Lower lobe of right lung (tissue), 2 donors: Measurements from ENCODE around the gene PPP1R14B. TPM values are rescaled to one million over a fixed set of nuclear protein-coding genes. Genes with fewer than 3 reads are reported as not detected.

Experiments
- ATAC-seq, 2 donors: fragments of 200-7000 bp; cut with Tn5 transposase; one replicate each; pipeline ENCODE4 v1.9.1; 2020 to 2022; ENCODE audit warnings: mild to moderate bottlenecking in 2 of 2, moderate library complexity in 2 of 2
- DNase-seq: peaks from one replicate; pipeline ENCODE4 v3.0.0-alpha.2; 2020
- H3K27ac ChIP-seq: fragments of 200-600 bp; one replicate; pipeline ENCODE4 v1.8.0; 2022
- H3K27me3 ChIP-seq: fragments of 200-600 bp; one replicate; pipeline ENCODE4 v1.8.0; 2022; ENCODE audit warnings: low read depth
- H3K36me3 ChIP-seq: fragments of 200-600 bp; one replicate; pipeline ENCODE4 v1.8.0; 2022; ENCODE audit warnings: mild to moderate bottlenecking
- H3K4me1 ChIP-seq: fragments of 200-600 bp; one replicate; pipeline ENCODE4 v1.8.0; 2022
- H3K4me3 ChIP-seq: fragments of 200-600 bp; one replicate; pipeline ENCODE4 v1.8.0; 2022; ENCODE audit warnings: mild to moderate bottlenecking
- H3K9me3 ChIP-seq: fragments of 200-600 bp; one replicate; pipeline ENCODE4 v1.8.0; 2022
- intact Hi-C: fragments of 100-400 bp; cut with DNase I; formaldehyde crosslinking; loops from one replicate; pipeline ENCODE4 v1.11.0; 2022
- total RNA-seq: library from RNA; stranded (reverse); fragmentation: NEBNext Ultra II Directional; extraction: Animal tissue kit (Norgen Biotek cat#: 25700); gene quantifications from one replicate; pipeline ENCODE4 v1.2.1, GENCODE V29; 2021
- TF ChIP-seq, protein P1 (sequence below): fragments of 200-600 bp; IDR thresholded peaks from one replicate; pipeline ENCODE4 v1.8.0; 2022; ENCODE audit warnings: antibody characterized with exemption, mild to moderate bottlenecking
- donor health status: DM: no; HTN: yes; CAD: no; lungs with severe emphysema.

PPP1R14B gene
- total RNA-seq, 1 donor from 2014 or later, result 55.4 TPM

DNA sequence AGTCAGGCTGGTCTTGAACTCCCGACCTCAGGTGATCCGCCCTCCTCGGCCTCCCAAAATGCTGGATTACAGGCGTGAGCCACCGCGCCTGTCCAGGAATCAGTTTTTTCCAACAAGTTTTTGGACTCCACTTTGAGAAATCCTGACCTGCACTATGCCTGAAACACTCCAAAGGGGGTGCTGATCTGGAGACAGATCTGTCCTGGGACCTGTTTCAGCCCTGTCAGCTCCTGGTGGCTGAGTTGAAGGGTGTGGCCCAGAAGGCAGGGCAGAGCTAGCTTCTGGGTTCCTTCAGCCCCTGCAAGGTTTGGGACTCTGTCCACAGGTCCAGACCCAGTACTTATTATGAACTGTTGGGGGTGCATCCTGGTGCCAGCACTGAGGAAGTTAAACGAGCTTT, 15.2 kb downstream of the PPP1R14B start:
- H3K4me3 ChIP-seq, result no peak overlapping the region

DNA sequence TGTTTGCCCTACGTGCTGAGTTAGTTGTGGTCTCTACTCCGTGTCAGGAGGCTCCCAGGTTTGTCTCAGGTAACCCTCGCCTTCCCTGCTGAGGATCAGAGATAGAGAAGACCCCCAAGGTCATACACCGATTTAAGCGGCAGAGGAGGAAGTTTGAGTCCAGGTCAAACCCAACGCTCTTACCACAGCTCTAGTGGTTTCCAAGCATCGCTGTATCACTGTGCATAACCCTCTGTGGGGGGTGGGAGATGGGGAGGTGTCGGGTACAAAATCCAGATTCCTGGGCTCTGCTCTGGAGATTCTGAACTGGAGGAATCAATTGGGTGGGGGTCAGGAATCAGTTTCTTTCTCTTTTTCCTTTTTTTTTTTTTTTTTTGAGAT, 15.8 kb downstream of the PPP1R14B start:
- ATAC-seq (no peak), DNase-seq (no peak)
- Histone ChIP-seq H3K4me3 (peak overlapping the region; percentile 69), H3K4me1 (peaks cover 69% of the 10 kb centered on the region), H3K36me3 (no peaks in the 10 kb centered on the region), H3K9me3 (no peaks in the 10 kb centered on the region), H3K27me3 (no peaks in the 10 kb centered on the region), H3K27ac (peak overlapping the region; percentile 86)
- intact Hi-C loops, result no loop called here
- TF ChIP-seq, protein P1, sequence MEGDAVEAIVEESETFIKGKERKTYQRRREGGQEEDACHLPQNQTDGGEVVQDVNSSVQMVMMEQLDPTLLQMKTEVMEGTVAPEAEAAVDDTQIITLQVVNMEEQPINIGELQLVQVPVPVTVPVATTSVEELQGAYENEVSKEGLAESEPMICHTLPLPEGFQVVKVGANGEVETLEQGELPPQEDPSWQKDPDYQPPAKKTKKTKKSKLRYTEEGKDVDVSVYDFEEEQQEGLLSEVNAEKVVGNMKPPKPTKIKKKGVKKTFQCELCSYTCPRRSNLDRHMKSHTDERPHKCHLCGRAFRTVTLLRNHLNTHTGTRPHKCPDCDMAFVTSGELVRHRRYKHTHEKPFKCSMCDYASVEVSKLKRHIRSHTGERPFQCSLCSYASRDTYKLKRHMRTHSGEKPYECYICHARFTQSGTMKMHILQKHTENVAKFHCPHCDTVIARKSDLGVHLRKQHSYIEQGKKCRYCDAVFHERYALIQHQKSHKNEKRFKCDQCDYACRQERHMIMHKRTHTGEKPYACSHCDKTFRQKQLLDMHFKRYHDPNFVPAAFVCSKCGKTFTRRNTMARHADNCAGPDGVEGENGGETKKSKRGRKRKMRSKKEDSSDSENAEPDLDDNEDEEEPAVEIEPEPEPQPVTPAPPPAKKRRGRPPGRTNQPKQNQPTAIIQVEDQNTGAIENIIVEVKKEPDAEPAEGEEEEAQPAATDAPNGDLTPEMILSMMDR, result no peak

More for the DNA sequence above, 15.2 kb downstream of the PPP1R14B start:
- no peak for DNase-seq
- H3K36me3 ChIP-seq, result no peaks in the 10 kb centered on the region
- ATAC-seq, result no peak
- H3K27me3 ChIP-seq, result no peaks in the 10 kb centered on the region
- intact Hi-C loops, result no loop called here
- peak overlapping the region; percentile 86 for H3K27ac ChIP-seq
- H3K4me1 ChIP-seq, result peaks cover 69% of the 10 kb centered on the region
- no peaks in the 10 kb centered on the region for H3K9me3 ChIP-seq
- TF ChIP-seq, protein P1, result no peak

DNA sequence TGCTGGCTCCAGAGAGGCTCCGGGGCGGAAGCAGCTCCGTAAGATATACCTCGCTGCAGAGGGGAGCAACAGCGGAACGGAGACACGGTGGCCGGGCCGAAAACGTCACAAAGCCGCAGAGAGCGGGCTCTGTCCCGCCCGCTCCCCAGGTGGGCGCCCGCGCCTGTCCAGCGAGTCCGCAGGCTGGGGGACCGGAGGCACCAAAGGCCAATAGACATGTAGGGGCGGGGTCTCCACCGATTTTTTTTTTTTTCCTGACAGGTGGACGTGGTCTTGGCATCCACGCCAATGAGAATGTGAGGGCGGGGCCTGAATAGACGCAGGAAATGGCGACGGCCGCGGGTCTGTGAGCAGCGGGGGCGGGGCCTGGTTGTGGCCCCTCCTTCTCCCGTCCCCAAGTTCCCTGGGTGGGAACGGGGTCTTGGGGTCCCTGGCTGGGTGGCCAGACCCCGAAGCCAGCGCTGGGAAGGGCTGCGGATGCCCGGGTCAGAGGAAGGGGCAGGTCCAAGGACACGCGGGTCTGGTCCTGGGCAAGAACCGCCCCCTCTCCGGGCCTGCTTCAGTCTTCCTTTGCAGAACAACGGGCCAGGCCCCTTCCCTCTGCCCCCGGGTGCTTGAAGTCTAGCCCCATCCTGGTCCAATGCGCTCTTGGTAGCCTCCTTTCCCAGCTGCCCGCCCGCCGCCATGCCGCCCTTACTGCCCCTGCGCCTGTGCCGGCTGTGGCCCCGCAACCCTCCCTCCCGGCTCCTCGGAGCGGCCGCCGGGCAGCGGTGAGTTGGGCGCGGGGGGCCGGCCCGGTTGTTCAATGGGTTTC, 16.4 kb downstream of the PPP1R14B start, which contains the start of gene DNAJC4:
TSS of gene DNAJC4 (plus strand) at position 378 of the 814 bp plus-strand sequence. CDS start at position 685, 307 bp downstream.
- no peaks in the 10 kb centered on the region for H3K36me3 ChIP-seq
- TF ChIP-seq, protein P1, result no peak
- H3K4me3 ChIP-seq, result peak within 1 kb of the TSS; percentile 69
- no peaks in the 10 kb centered on the region for H3K27me3 ChIP-seq
- H3K9me3 ChIP-seq, result no peaks in the 10 kb centered on the region
- peaks cover 67% of the 10 kb centered on the region for H3K4me1 ChIP-seq
- intact Hi-C loops, result no loop called here
- H3K27ac ChIP-seq, result peak within 1 kb of the TSS; percentile 86
- ATAC-seq (peak; percentile 74 to 79), DNase-seq (peak; percentile 95)

GRCh38 chr11:64229744-64230170, 17.0 kb downstream of the PPP1R14B start:
- intact Hi-C loops, result no loop called here

GRCh38 chr11:64229090-64229743, 17.5 kb downstream of the PPP1R14B start:
- peaks cover 70% of the 10 kb centered on the region for H3K4me1 ChIP-seq

More at GRCh38 chr11:64229744-64230170, 17.0 kb downstream of the PPP1R14B start:
- Histone ChIP-seq H3K27ac (peak overlapping the region; percentile 86), H3K9me3 (no peaks in the 10 kb centered on the region), H3K36me3 (no peaks in the 10 kb centered on the region), H3K4me3 (peak overlapping the region; percentile 69), H3K4me1 (peaks cover 68% of the 10 kb centered on the region), H3K27me3 (no peaks in the 10 kb centered on the region)
- TF ChIP-seq, protein P1, result no peak
- no peak for ATAC-seq
- no peak for DNase-seq

More at GRCh38 chr11:64229090-64229743, 17.5 kb downstream of the PPP1R14B start:
- TF ChIP-seq, protein P1, result no peak
- no peaks in the 10 kb centered on the region for H3K9me3 ChIP-seq
- H3K36me3 ChIP-seq, result no peaks in the 10 kb centered on the region
- DNase-seq (no peak), ATAC-seq (no peak)
- peak overlapping the region; percentile 86 for H3K27ac ChIP-seq
- peak overlapping the region; percentile 69 for H3K4me3 ChIP-seq
- intact Hi-C loops, result no loop called here
- no peaks in the 10 kb centered on the region for H3K27me3 ChIP-seq
